ENCODE measurements around the gene DMAC1.

DMAC1 gene

DNA sequence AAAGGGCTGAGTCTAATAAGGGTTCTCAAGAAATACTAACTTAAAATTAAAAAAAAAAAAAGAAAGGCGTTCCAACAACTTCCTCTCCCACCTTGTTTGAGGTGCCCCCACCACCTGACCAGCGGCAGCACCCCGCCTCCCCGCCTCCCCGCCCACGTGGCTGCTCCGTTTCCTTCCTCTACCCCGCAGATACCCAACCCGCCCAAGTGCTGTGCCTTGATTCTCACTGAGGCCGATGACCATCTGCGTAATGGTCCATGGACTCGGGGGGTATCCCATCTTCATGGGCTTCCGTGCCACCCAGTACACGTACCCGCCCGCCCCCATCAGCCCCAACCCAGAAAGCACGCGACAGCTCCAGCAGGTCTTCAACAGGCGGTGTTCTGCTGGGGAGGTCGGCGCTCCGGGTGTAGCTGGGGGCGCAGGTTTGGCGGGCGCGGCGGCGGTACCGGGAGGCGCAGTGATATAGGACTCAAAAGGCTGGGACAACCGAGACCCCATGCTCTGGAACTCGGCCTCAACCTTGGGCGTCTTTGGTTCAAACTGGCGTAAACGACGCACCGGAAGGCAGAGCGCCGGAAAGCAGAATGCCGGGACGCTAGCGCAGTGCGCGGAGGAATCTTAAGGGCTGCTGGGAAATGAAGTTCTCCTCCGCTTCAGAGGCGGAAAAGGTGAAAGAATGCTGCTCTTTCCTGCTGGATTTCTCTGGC is at the start of gene DMAC1:
DMAC1 (minus strand) TSS at position 545 of the 710 bp plus-strand sequence; CDS start at position 501, 44 bp downstream.
- Mint-ChIP-seq H3K27me3 (no peaks in the 10 kb centered on the region), H3K36me3 (peaks cover 40% of the 10 kb centered on the region), H3K4me3 (peak within 1 kb of the TSS; percentile 86), H3K27ac (peak within 1 kb of the TSS; percentile 89), H3K9me3 (no peaks in the 10 kb centered on the region), H3K4me1 (peaks cover 31% of the 10 kb centered on the region)
- CTCF ChIA-PET: no interaction called here
- DNase-seq: peak; percentile 84

GRCh38 chr9:7849362-7849761 is 49.8 kb upstream of the DMAC1 start:
- Mint-ChIP-seq H3K27me3 (no peaks in the 10 kb centered on the region), H3K36me3 (no peaks in the 10 kb centered on the region), H3K4me1 (no peaks in the 10 kb centered on the region), H3K27ac (no peak overlapping the region), H3K4me3 (no peak overlapping the region), H3K9me3 (no peaks in the 10 kb centered on the region)
- DNase-seq: no peak
- CTCF ChIA-PET: interaction anchor here (0.6 kb wide), 1 partner anchor 529 kb away, joined by 5 read pairs; no protein-coding TSS in a partner anchor

- Mint-ChIP-seq H3K4me1 (no peaks in the 10 kb centered on the region), H3K9me3 (no peaks in the 10 kb centered on the region), H3K4me3 (no peak overlapping the region), H3K27ac (no peak overlapping the region), H3K36me3 (no peaks in the 10 kb centered on the region), H3K27me3 (no peaks in the 10 kb centered on the region)
- no peak for DNase-seq
- CTCF ChIA-PET: interaction anchor here (0.6 kb wide), 1 partner anchor 310 kb away, joined by 3 read pairs; no protein-coding TSS in a partner anchor
Observed at GRCh38 chr9:7848498-7848897, 48.9 kb upstream of the DMAC1 start.

- CTCF ChIA-PET: interaction anchor here (0.7 to 1.7 kb wide), 6 partner anchors 84 to 1052 kb away, joined by 3 to 6 read pairs (median 3); no protein-coding TSS in a partner anchor
- no peaks in the 10 kb centered on the region for H3K27me3 Mint-ChIP-seq
- no peaks in the 10 kb centered on the region for H3K9me3 Mint-ChIP-seq
- no peak overlapping the region for H3K4me3 Mint-ChIP-seq
- H3K36me3 Mint-ChIP-seq: no peaks in the 10 kb centered on the region
- no peak for DNase-seq
- H3K4me1 Mint-ChIP-seq: no peaks in the 10 kb centered on the region
- H3K27ac Mint-ChIP-seq: no peak overlapping the region
Observed at GRCh38 chr9:7844242-7844641, 44.7 kb upstream of the DMAC1 start.

DNA sequence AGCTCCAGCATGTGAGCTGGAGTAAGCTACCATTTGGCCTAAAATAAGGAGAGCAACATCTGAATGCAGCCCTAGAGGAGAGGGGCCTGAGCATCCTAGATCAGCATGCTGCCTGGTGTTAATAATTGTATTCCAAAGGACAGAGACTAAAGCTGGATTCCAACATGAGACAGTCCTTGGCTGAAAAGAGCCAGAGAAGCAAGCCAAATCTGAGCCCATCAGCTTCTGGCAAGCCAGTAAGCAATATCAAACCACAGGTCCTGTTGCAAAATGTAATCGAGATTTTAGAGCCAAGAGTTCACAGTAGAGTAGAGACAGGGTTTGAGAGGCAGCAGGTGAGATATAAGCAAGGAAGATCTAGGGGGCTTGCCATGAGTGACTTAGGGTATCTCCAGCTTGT is 42.3 kb upstream of the DMAC1 start:
- Mint-ChIP-seq H3K4me3 (no peak overlapping the region), H3K36me3 (no peaks in the 10 kb centered on the region), H3K9me3 (no peaks in the 10 kb centered on the region), H3K27me3 (no peaks in the 10 kb centered on the region), H3K4me1 (no peaks in the 10 kb centered on the region), H3K27ac (no peak overlapping the region)
- DNase-seq: no peak
- CTCF ChIA-PET: interaction anchor here (0.8 kb wide), 2 partner anchors 21 to 136 kb away, joined by 3 to 4 read pairs; no protein-coding TSS in a partner anchor

DNA sequence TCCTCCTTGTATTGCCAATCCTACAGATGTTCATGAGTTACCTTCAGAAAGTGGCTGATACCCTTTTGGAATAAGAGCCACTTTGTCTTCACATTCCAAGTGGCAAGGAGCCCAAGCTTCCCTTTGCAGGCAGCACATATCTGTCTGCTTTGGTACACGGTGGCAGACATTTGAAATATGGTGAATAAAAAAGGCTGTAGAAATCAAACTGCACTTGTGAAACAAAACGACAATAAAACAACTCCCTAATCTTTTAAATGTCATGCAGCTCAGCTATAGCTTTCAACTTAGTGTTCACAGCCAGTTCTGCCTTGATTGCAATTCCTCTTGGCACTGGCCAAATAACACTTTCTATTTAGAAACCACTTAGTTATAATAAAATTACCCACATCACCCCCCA is 35.0 kb upstream of the DMAC1 start:
- CTCF ChIA-PET: no interaction called here
- Mint-ChIP-seq H3K4me1 (no peaks in the 10 kb centered on the region), H3K36me3 (no peaks in the 10 kb centered on the region), H3K27ac (no peak overlapping the region), H3K4me3 (no peak overlapping the region), H3K27me3 (no peaks in the 10 kb centered on the region), H3K9me3 (no peaks in the 10 kb centered on the region)
- DNase-seq: no peak

- Mint-ChIP-seq H3K9me3 (no peaks in the 10 kb centered on the region), H3K36me3 (no peaks in the 10 kb centered on the region), H3K27me3 (no peaks in the 10 kb centered on the region), H3K4me1 (no peaks in the 10 kb centered on the region), H3K27ac (no peak overlapping the region), H3K4me3 (no peak overlapping the region)
- no peak for DNase-seq
- CTCF ChIA-PET: interaction anchor here (0.6 kb wide), 1 partner anchor 494 kb away, joined by 4 read pairs; no protein-coding TSS in a partner anchor
Observed at GRCh38 chr9:7828334-7828733, 28.8 kb upstream of the DMAC1 start.

DNA sequence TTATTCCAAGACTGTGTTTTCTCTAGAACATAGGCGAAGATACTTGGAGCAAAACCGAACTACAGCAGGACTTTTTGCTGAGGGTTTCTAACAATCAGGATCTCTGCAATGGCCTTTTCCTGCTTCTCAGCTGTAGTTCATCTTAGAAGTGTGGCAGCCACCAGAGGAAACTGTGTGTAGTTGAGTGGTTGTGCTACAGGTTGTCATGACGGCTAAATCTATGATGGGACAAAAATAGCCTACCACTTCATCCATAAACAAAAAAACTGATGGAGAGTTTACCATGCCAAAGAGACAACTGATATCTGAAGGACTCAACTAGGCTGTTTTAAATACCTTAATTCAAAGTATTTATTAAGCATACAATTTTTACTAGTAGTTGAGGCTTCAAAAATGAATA is 28.2 kb upstream of the DMAC1 start:
- Mint-ChIP-seq H3K27me3 (no peaks in the 10 kb centered on the region), H3K4me1 (no peaks in the 10 kb centered on the region), H3K4me3 (no peak overlapping the region), H3K36me3 (no peaks in the 10 kb centered on the region), H3K27ac (no peak overlapping the region), H3K9me3 (no peaks in the 10 kb centered on the region)
- DNase-seq: no peak
- CTCF ChIA-PET: no interaction called here

DNA sequence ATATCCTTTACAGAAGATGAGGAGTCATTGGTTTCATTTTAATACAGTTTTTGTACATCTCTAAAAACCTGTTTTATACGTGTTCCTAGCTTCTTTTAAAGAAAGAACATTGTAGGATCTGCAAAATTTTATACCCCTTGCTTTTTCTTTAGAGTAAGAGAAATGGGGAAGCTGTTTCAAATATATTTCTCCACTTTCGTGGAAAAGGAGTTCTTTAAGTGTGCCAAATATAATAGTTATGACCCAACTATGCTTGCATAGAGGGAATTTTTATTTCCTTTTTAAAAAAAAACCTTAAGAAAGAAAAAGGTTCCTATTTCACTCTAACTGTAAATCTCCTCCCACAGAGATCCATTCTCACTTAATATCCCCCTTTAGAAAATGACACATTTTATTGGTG is 27.5 kb upstream of the DMAC1 start:
- DNase-seq: no peak
- Mint-ChIP-seq H3K27me3 (no peaks in the 10 kb centered on the region), H3K4me1 (no peaks in the 10 kb centered on the region), H3K27ac (no peak overlapping the region), H3K9me3 (no peaks in the 10 kb centered on the region), H3K36me3 (no peaks in the 10 kb centered on the region), H3K4me3 (no peak overlapping the region)
- CTCF ChIA-PET: no interaction called here

DNA sequence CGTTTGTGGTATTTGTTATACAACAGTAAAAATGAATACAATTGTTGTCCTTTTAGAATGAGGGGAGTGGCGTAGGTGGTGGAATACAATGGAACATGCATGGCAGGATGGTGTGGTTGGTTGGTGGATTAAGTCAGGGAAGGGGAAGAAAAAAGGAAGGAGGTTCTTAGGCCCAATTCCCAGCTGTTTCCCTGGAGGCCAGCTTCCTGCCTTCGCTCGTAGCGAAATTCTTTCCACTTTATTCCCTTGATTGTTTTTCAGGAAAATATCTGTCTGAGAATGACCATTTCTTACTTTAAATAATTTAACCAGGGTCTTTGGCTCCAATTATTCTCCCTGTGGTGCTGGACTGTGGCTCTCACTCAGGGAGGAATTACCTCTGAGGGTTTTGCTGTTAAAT is 24.1 kb upstream of the DMAC1 start:
- Mint-ChIP-seq H3K4me1 (no peaks in the 10 kb centered on the region), H3K9me3 (no peaks in the 10 kb centered on the region), H3K27ac (no peak overlapping the region), H3K4me3 (no peak overlapping the region), H3K36me3 (no peaks in the 10 kb centered on the region), H3K27me3 (no peaks in the 10 kb centered on the region)
- DNase-seq: no peak
- CTCF ChIA-PET: no interaction called here

- CTCF ChIA-PET: interaction anchor here (1.7 kb wide), 1 partner anchor 22 kb away, joined by 4 read pairs; no protein-coding TSS in a partner anchor
- H3K4me1 Mint-ChIP-seq: no peaks in the 10 kb centered on the region
- H3K36me3 Mint-ChIP-seq: no peaks in the 10 kb centered on the region
- DNase-seq: no peak
- no peak overlapping the region for H3K27ac Mint-ChIP-seq
- H3K9me3 Mint-ChIP-seq: no peaks in the 10 kb centered on the region
- H3K4me3 Mint-ChIP-seq: no peak overlapping the region
- H3K27me3 Mint-ChIP-seq: no peaks in the 10 kb centered on the region
Observed at GRCh38 chr9:7819984-7820383, 20.4 kb upstream of the DMAC1 start.

DNA sequence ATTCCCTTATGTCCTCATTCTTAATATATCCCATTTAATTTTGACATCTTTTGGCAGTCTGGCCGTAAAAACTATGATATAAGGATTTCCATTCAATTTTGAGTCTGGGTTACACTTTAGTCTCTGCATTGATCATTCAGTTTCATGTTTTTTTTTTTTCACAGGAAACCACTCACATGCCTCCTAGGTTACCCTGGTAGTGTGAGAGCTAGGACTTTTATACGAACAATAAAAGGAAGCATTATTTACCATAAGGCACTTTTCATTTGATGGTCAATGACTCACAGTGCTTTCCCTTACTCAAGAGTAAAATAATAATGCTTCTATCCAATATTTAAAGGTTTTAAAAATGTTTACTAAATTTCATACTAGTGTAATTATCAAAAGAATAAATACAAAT is 16.4 kb upstream of the DMAC1 start:
- Mint-ChIP-seq H3K27me3 (no peaks in the 10 kb centered on the region), H3K36me3 (no peaks in the 10 kb centered on the region), H3K9me3 (no peaks in the 10 kb centered on the region), H3K27ac (no peak overlapping the region), H3K4me3 (no peak overlapping the region), H3K4me1 (no peaks in the 10 kb centered on the region)
- CTCF ChIA-PET: no interaction called here
- no peak for DNase-seq

GRCh38 chr9:7813030-7813429 is 13.5 kb upstream of the DMAC1 start:
- H3K27me3 Mint-ChIP-seq: no peaks in the 10 kb centered on the region
- H3K27ac Mint-ChIP-seq: no peak overlapping the region
- H3K4me1 Mint-ChIP-seq: no peaks in the 10 kb centered on the region
- H3K36me3 Mint-ChIP-seq: no peaks in the 10 kb centered on the region
- CTCF ChIA-PET: no interaction called here
- H3K9me3 Mint-ChIP-seq: no peaks in the 10 kb centered on the region
- H3K4me3 Mint-ChIP-seq: no peak overlapping the region
- no peak for DNase-seq

DNA sequence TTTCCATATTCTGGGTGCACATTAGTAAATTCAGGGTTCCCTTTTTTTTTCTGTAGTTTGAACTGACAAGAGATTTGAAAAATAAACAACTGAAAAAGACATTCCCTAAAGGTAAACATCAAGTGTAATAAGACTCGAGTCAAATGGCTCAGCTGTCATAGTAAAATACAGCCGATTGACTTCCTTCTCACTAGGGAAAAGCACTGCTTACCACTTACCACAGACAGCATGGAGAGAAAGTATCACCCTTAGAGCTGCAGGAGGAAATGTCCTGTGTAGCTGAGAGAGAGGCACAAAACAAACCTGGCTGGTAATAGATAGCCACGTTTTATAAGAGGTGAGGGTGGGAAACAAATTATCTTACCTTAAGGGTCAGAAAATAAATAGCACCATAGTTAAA is 12.1 kb upstream of the DMAC1 start:
- Mint-ChIP-seq H3K36me3 (no peaks in the 10 kb centered on the region), H3K27me3 (no peaks in the 10 kb centered on the region), H3K9me3 (no peaks in the 10 kb centered on the region), H3K27ac (no peak overlapping the region), H3K4me1 (no peaks in the 10 kb centered on the region), H3K4me3 (no peak overlapping the region)
- CTCF ChIA-PET: no interaction called here
- no peak for DNase-seq

DNA sequence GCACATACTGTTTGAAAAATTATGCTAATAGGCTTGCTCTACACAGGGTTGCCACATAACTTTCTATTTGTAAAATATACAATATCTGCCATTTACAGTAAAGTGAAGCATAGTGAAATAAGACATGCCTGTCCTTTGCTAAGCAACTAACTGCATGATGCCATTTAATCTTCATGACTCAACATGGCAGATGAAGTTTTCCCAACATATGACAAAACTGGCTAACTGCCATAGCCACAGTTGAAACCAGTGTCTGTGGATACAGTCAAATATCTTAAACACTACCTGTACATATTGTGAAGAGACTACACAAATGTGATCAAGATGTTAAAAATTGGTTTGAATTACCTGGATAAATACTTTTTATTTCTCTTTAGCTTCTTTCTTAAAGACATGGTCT is 3.1 kb upstream of the DMAC1 start:
- peaks cover 23% of the 10 kb centered on the region for H3K4me1 Mint-ChIP-seq
- H3K27me3 Mint-ChIP-seq: no peaks in the 10 kb centered on the region
- CTCF ChIA-PET: no interaction called here
- no peak overlapping the region for H3K4me3 Mint-ChIP-seq
- DNase-seq: no peak
- no peak overlapping the region for H3K27ac Mint-ChIP-seq
- H3K36me3 Mint-ChIP-seq: peaks cover 14% of the 10 kb centered on the region
- H3K9me3 Mint-ChIP-seq: no peaks in the 10 kb centered on the region
